ENCODE measurements around the gene FAR2.

Gene FAR2

GRCh38 chr12:29204521-29204920, 55.4 kb downstream of the FAR2 start:
- DNase-seq (ENCODE audit: low spot score) = no peak

DNA sequence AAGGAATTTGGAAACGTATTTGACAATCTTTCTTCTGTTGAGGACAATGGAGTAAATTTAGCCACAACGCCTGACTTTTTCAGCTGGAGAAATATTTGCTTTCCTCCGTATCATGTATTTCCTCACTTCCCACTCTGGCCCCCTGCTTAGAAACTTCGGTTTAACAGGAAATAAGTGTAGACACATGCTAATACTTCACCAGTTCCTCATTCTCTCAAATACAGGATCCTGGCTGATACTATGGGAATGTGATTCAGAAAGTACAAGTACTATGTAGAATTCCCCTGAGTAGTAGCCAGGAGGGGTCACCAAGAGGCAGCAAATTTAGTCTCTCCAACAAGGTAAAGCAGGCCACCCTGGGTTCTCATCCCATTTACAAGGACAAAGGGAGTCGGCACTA, 58.0 kb downstream of the FAR2 start:
- DNase-seq (ENCODE audit: low spot score) = no peak

DNA sequence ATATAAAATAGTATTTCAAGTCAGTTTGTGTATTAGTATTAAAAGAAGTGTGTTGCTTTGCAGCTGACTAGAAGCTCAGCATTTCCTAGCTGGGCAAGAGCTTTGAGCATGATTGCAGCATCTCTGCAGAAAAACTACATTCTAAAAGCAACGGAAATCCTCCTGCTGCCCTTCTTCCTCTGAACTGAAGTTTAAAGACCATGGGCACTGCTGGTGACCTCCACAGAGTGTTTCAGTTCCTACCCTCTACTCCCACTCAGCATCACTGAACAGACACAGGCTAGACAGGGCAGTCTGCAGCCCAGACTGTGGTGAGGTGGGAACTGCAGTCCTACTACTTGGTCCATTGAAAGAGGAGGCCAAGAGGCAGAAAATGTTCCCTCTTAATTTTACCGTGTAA, 59.0 kb downstream of the FAR2 start:
- DNase-seq (ENCODE audit: low spot score) = no peak

GRCh38 chr12:29208936-29209701, 60.0 kb downstream of the FAR2 start:
- no peak for DNase-seq (ENCODE audit: low spot score)

- no peak for DNase-seq (ENCODE audit: low spot score)
Observed at GRCh38 chr12:29211696-29212095, 62.6 kb downstream of the FAR2 start.

GRCh38 chr12:29212682-29213403, 63.8 kb downstream of the FAR2 start:
- no peak for DNase-seq (ENCODE audit: low spot score)

DNA sequence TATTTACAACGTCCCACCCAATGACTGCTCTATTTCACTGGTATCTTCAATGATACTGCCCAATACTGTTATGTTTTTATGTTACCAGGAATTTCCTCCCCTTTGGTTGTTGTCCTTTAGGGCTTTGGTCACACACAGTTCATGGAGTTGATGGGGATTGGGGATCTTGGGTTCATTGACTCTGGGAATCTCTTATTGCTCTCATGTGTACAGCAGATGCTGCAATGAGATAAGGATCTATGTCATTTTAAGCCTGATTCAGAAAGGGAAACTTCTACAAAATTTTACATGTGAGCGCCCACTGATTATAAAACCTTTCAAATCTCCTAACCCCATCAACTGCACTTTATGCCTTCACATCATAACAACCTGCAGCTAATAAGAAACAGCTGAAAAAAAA, 67.2 kb downstream of the FAR2 start:
- no peak for DNase-seq (ENCODE audit: low spot score)

DNA sequence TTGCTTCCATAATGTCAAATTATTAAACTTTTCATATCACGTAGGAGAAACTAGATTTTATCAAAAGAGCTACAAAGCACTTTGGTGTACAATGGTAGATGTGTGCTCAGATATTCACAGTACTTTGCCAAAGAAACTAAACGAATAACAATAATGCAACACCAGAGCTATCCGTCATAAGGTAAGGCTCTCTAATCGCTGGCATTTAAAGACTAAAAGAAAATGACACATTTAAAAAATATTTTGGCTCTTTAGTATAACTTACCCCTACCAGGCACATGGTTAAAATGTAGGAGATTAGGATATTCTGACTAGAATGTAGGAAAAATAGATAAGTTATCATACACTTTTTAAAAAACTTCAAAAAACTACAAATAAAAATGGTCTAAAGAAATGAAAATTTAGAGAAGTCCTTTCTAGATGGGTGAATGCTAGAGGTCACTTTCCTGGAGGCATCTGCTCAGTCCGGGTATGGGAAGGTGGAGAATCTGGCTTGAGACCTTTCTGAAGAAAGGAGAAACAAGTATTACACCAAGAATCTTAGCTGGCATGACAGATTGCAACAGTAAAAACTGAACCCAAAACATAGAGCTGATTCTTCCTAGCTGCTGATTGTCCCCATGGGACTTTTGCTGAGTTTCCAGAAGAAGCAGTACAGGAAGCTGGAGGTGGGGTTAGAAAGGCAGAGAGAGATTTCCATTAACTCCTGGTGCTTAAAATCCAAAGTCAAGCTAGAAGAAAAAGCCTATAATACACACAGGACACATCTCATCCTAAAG, 67.9 kb downstream of the FAR2 start:
- no peak for DNase-seq (ENCODE audit: low spot score)

DNA sequence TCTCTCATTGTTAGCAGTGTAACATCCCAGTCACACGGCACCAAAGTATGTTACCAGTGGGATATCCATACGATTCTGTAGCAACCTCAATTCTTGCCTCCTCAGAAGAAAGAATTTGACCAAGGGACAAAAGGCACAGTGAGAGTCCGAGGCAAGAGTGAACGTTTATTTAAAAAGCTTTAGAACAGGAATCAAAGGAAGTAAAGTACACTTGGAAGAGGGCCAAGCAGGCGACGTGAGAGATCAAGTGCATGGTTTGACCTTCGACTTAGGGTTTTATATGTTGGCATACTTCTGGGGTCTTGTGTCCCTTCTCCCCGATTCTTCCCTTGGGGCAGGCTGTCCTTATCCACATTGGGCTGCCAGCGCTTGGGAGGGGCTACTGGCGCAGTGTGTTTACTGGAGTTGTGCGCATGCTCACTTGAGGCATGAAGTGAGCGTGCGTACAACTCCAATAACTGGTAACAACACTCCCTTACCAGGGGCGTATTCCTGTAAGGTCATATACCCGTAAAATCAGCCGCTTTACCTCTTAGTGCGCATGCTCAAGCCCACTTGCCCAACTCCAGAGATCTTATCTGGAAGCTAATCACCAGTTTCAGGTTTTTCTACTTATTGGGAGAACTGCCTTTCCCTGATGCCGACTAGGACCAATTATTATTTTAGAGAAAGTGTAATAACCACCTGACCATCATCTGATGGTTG, 71.7 kb downstream of the FAR2 start:
- DNase-seq (ENCODE audit: low spot score) = no peak

- DNase-seq (ENCODE audit: low spot score) = no peak
Observed at GRCh38 chr12:29222200-29222599, 73.1 kb downstream of the FAR2 start.

GRCh38 chr12:29223426-29223825, 74.3 kb downstream of the FAR2 start:
- no peak for DNase-seq (ENCODE audit: low spot score)

DNA sequence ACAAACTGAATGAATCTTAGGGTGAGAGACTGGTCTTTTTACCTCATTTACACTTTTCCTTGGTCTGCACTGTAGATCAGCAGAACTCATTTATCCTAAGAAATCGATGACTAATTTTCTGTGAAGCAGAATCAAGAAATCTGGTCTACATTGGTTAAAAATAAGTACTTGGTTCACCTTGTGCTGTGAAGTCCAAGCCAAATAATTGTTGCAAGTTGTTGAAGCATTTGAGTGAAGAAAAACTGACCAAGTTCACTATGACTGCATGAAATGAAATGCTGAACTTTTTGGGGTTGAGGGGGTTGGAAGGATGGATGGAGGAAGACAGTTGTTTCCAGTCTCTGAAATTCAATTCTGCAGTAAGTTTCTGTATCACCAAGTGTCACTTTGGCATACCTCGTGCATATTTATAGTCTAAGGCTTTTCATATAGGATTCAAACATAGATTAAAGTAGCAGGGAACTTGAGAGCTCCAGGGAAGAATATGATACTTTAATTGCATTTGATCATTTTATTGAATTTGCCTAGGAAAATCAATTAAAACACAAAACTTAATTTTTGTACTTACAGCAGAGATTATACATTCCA, 75.0 kb downstream of the FAR2 start:
- no peak for DNase-seq (ENCODE audit: low spot score)

DNA sequence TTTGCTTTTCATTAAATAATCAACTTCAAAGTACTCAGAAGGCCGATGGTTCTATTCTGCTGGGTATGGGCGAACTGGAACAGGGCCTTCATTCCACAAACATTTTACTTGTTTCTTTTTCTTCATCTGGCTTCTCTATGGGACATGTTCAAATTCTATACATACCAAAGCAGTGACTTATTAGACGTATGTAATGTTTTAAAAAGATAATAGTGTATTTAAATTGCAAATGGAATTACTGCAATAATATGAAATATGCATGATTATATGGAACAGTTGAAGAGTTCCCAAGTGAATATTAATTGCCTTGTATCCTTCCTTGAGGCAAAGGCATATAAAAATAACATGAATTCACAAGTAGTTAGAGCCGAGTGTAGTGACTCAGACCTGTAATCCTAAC, 75.5 kb downstream of the FAR2 start:
- DNase-seq (ENCODE audit: low spot score) = no peak

DNA sequence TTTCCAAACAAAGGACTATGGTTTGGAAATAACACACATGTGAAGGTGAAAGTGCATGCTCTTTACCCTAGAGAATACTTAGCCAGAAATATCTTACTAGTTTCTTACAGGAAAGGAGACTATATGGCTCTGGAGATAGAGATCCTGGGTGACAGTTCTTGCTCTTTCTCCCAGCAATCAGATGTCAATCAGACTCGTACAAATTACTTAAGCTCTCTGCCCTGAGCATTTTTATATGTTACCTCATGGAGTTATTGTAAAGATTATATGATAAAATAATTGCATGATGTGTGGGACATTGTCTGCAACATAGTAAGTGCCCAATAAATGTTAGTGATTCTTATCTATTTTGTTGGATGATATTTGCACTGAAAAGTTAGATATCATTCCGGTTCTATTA, 76.8 kb downstream of the FAR2 start:
- DNase-seq (ENCODE audit: low spot score) = no peak

GRCh38 chr12:29226616-29227015, 77.5 kb downstream of the FAR2 start:
- DNase-seq (ENCODE audit: low spot score) = no peak

GRCh38 chr12:29228474-29229157, 79.5 kb downstream of the FAR2 start:
- DNase-seq (ENCODE audit: low spot score) = no peak

DNA sequence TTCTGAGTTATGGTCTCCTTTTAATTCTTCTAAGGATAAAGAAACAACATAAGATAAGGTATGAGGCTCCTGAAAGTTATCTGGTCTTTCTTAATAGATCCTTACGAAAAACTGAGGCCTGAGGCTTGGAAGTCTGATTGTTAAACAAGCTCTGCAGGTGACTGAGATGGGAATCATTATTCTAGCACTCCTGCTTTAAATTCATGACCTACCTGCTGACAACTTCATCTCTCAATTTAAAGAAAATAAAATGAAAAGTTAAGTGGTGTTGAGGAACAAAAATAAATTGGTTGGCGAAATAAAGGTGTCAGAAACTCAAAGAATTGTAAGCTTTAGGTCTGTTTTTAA, 80.1 kb downstream of the FAR2 start:
- no peak for DNase-seq (ENCODE audit: low spot score)

- no peak for DNase-seq (ENCODE audit: low spot score)
Observed at GRCh38 chr12:29229937-29230336, 80.9 kb downstream of the FAR2 start.

GRCh38 chr12:29230800-29231560, 81.9 kb downstream of the FAR2 start:
- DNase-seq (ENCODE audit: low spot score) = no peak

DNA sequence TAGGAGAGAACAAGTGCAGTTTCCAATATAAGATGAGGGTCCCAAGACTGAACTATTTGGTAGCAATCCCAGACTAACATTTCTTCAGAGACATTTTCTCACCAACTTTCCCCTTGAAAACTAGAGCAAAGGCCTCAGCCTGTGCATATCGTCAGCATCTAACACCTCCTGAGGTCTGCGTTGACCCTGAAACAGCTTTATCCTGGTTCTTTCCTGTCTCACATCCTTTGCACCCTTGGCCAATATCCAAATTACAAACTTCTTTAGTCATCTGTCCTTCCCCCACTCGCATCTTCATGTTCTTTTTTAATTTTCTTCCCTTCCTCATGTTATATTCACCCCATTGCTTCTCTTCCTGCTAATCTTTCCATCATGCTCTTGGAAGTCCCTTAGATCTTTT, 83.0 kb downstream of the FAR2 start:
- DNase-seq (ENCODE audit: low spot score) = no peak

DNA sequence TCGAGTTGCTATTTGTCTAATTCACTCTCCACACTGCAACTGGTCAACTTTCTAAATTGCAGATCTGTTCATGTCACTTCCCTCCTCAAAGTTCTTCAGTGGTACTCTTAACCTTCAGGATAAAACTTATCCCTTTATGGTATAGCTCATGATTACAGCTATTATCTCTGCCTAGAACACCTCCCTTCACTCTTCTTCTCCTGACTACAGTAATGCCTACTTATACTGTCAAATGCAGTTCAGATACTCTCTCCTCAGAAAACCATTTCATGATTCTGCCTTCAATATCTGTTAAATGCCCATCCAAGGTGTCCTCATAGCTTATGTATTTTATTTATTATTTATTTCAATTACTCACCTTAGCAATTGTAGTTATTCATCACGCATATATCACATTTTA, 85.5 kb downstream of the FAR2 start:
- no peak for DNase-seq (ENCODE audit: low spot score)
